ENCODE results near the gene GPRC6A.
"Not testable (repeated sequence)": the region's sequence is repeated elsewhere in the genome, so short reads cannot be mapped to it uniquely, and the experiment has no call there.

Gene GPRC6A

GRCh38 chr6:116828983-116829382 is at the start of gene GPRC6A:
TSS of gene GPRC6A (minus strand) at chr6:116829083. CDS start at chr6:116829013, 70 bp downstream.
- H3K36me3 Mint-ChIP-seq = no peaks in the 10 kb centered on the region

DNA sequence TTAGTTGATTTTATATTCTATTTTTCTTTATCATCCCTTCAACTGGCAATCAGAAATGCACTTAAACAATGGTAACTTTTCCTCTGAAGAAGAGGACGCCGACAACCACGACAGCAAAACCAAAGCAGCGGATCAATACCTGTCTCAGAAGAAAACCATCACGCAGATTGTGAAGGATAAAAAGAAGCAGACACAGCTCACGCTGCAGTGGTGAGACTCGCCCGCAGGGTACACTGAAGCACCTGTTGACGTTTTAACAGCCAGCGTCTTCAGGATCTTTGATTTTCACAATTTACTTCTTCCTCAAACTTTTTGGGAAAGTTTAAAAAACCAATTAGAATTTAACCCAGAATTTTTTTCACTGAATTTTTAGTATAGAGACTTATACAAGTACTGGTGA is 48.9 kb upstream of the GPRC6A start:
- Mint-ChIP-seq H3K27ac (no peak overlapping the region), H3K4me1 (peaks cover 11% of the 10 kb centered on the region), H3K9me3 (no peaks in the 10 kb centered on the region), H3K4me3 (no peak overlapping the region), H3K36me3 (no peaks in the 10 kb centered on the region)
- ATAC-seq = no peak
- no peak for DNase-seq (ENCODE audit: low spot score in 2 of 2)

More at GRCh38 chr6:116828983-116829382, at the start of gene GPRC6A:
- Mint-ChIP-seq H3K9me3 (peaks cover 5% of the 10 kb centered on the region), H3K27ac (no peak within 1 kb of the TSS), H3K4me1 (no peaks in the 10 kb centered on the region), H3K4me3 (no peak within 1 kb of the TSS)
- ATAC-seq (no peak), DNase-seq (ENCODE audit: low spot score in 2 of 2) (no peak)

GRCh38 chr6:116876635-116877611 is 48.0 kb upstream of the GPRC6A start, which contains the start of gene RFX6:
TSS of gene RFX6 (plus strand) at chr6:116877242. CDS start at chr6:116877276, 34 bp downstream.
- Mint-ChIP-seq H3K4me1 (peaks cover 11% of the 10 kb centered on the region), H3K36me3 (no peaks in the 10 kb centered on the region), H3K27ac (no peak within 1 kb of the TSS), H3K9me3 (no peaks in the 10 kb centered on the region), H3K4me3 (peak within 1 kb of the TSS; percentile 19)
- no peak for DNase-seq (ENCODE audit: low spot score in 2 of 2)
- peak; percentile 28 for ATAC-seq

DNA sequence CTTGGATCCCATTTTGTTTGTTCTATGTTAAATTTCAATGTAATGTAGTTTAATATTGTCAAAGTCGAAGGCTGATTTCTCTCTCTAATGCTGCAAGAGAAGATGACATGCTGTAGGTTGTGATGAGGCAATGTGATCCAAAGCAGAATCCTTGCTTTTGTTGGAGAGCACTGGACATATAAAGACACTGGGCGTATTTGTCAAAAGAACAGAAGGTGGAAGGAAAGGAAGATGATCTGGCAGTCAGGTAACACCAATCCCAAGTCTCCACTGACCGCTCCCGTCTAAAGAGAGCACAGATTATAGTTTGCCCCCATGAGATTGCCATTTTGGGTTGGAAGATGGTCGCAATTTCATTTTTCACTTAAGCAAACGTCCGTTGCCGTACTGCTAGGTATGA is 47.2 kb upstream of the GPRC6A start:
- Mint-ChIP-seq H3K4me1 (peaks cover 11% of the 10 kb centered on the region), H3K36me3 (no peaks in the 10 kb centered on the region), H3K9me3 (no peaks in the 10 kb centered on the region), H3K4me3 (peak overlapping the region; percentile 19), H3K27ac (no peak overlapping the region)
- DNase-seq (ENCODE audit: low spot score in 2 of 2) (no peak), ATAC-seq (no peak)

GRCh38 chr6:116872771-116873170 is 43.9 kb upstream of the GPRC6A start:
- no peaks in the 10 kb centered on the region for H3K36me3 Mint-ChIP-seq

GRCh38 chr6:116866281-116866871 is 37.5 kb upstream of the GPRC6A start:
- H3K36me3 Mint-ChIP-seq = no peaks in the 10 kb centered on the region
- no peak for DNase-seq (ENCODE audit: low spot score in 2 of 2)
- no peaks in the 10 kb centered on the region for H3K4me1 Mint-ChIP-seq
- H3K4me3 Mint-ChIP-seq = no peak overlapping the region
- no peak overlapping the region for H3K27ac Mint-ChIP-seq
- no peak for ATAC-seq
- H3K9me3 Mint-ChIP-seq = peaks cover 3% of the 10 kb centered on the region

More at GRCh38 chr6:116872771-116873170, 43.9 kb upstream of the GPRC6A start:
- no peak for DNase-seq (ENCODE audit: low spot score in 2 of 2)
- Mint-ChIP-seq H3K4me1 (peaks cover 11% of the 10 kb centered on the region), H3K4me3 (no peak overlapping the region), H3K27ac (no peak overlapping the region), H3K9me3 (peaks cover 3% of the 10 kb centered on the region)
- ATAC-seq = no peak

- no peaks in the 10 kb centered on the region for H3K36me3 Mint-ChIP-seq
- ATAC-seq (no peak), DNase-seq (ENCODE audit: low spot score in 2 of 2) (no peak)
- H3K9me3 Mint-ChIP-seq = peaks cover 25% of the 10 kb centered on the region
- no peak overlapping the region for H3K27ac Mint-ChIP-seq
- H3K4me3 Mint-ChIP-seq = no peak overlapping the region
- no peaks in the 10 kb centered on the region for H3K4me1 Mint-ChIP-seq
These were observed 30.4 kb upstream of the GPRC6A start for GRCh38 chr6:116859264-116859663.

- no peak for ATAC-seq
- Mint-ChIP-seq H3K27ac (no peak overlapping the region), H3K4me3 (no peak overlapping the region), H3K36me3 (no peaks in the 10 kb centered on the region), H3K4me1 (no peaks in the 10 kb centered on the region), H3K9me3 (peaks cover 25% of the 10 kb centered on the region)
- no peak for DNase-seq (ENCODE audit: low spot score in 2 of 2)
These were observed 29.2 kb upstream of the GPRC6A start for GRCh38 chr6:116858060-116858459.

DNA sequence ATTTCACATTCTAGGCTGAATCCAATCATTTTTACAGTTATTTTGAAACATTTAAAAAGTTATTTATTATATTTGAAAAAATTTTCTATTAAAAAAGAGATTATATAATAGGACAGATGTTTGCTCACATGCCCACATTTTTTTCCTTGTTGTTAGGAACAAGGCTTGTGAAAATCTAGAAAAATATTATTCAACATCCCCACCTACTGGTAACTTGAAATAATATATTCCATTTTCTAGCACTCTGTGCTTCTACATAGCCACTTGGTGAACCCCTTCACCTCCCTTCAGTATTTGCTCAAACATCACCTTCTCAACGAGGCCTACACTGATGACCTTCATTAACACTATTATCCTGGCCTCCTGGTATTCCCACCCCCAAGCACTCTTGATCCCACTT is 18.3 kb upstream of the GPRC6A start:
- H3K4me1 Mint-ChIP-seq = no peaks in the 10 kb centered on the region
- no peak for ATAC-seq
- H3K27ac Mint-ChIP-seq = no peak overlapping the region
- no peaks in the 10 kb centered on the region for H3K9me3 Mint-ChIP-seq
- H3K4me3 Mint-ChIP-seq = no peak overlapping the region
- H3K36me3 Mint-ChIP-seq = no peaks in the 10 kb centered on the region
- DNase-seq (ENCODE audit: low spot score in 2 of 2) = no peak

- no peak overlapping the region for H3K27ac Mint-ChIP-seq
These were observed 13.6 kb upstream of the GPRC6A start for GRCh38 chr6:116842459-116842858.

GRCh38 chr6:116840091-116840490 is 11.2 kb upstream of the GPRC6A start:
- Mint-ChIP-seq H3K27ac (no peak overlapping the region), H3K9me3 (peaks cover 3% of the 10 kb centered on the region), H3K4me1 (no peaks in the 10 kb centered on the region), H3K36me3 (no peaks in the 10 kb centered on the region), H3K4me3 (no peak overlapping the region)
- ATAC-seq (no peak), DNase-seq (ENCODE audit: low spot score in 2 of 2) (no peak)

More at GRCh38 chr6:116842459-116842858, 13.6 kb upstream of the GPRC6A start:
- Mint-ChIP-seq H3K9me3 (peaks cover 3% of the 10 kb centered on the region), H3K36me3 (no peaks in the 10 kb centered on the region), H3K4me1 (no peaks in the 10 kb centered on the region), H3K4me3 (no peak overlapping the region)
- DNase-seq (ENCODE audit: low spot score in 2 of 2) (no peak), ATAC-seq (no peak)

DNA sequence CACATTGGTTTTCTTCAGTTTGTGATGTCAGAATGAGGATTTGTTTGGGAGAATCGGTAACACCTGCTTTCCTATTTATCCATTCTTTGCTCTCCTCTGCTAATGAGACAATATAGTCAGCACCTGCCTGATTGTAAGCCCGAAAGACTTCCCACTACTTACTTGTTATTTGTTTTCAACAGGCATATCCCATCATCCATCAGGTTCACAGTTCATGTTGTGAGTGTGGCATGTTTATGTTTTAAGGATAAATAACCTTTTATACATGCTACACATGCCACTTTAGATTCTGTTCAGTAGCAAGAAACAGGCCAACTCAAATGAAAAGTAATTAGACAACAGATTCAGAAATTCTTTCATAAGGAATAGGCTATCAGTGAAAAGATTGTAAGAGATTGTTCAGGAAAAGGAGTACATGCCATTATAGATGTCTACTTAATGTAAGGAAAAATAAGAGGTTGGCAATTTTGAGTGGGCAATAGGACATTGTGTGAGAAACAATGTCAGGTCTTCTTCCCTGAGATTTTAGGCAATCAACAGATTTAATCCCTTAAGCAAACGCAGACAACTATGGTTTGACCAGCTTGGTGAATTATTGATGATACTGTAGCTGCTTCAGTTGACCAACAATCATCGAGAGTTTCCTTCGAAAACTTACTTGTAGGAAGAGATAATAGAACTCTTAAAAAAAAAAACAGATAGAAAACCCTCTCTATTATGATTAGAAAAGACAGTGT is 7.9 kb upstream of the GPRC6A start:
- peaks cover 3% of the 10 kb centered on the region for H3K9me3 Mint-ChIP-seq
- H3K27ac Mint-ChIP-seq = no peak overlapping the region
- DNase-seq (ENCODE audit: low spot score in 2 of 2) = no peak
- no peaks in the 10 kb centered on the region for H3K4me1 Mint-ChIP-seq
- ATAC-seq = no peak
- no peaks in the 10 kb centered on the region for H3K36me3 Mint-ChIP-seq
- no peak overlapping the region for H3K4me3 Mint-ChIP-seq

- not testable (repeated sequence) for ATAC-seq
These were observed 5.6 kb upstream of the GPRC6A start for GRCh38 chr6:116834526-116834925.

GRCh38 chr6:116827561-116828240 is 1.2 kb downstream of the GPRC6A start:
- DNase-seq (ENCODE audit: low spot score in 2 of 2) (no peak), ATAC-seq (no peak)
- no peaks in the 10 kb centered on the region for H3K36me3 Mint-ChIP-seq
- H3K27ac Mint-ChIP-seq = no peak overlapping the region
- H3K9me3 Mint-ChIP-seq = peaks cover 7% of the 10 kb centered on the region
- no peaks in the 10 kb centered on the region for H3K4me1 Mint-ChIP-seq
- no peak overlapping the region for H3K4me3 Mint-ChIP-seq

More at GRCh38 chr6:116834526-116834925, 5.6 kb upstream of the GPRC6A start:
- H3K4me3 Mint-ChIP-seq; DNase-seq (ENCODE audit: low spot score in 2 of 2); H3K9me3 Mint-ChIP-seq; H3K36me3 Mint-ChIP-seq; H3K4me1 Mint-ChIP-seq; H3K27ac Mint-ChIP-seq: not testable (repeated sequence)

- ATAC-seq; H3K9me3 Mint-ChIP-seq; H3K36me3 Mint-ChIP-seq; H3K4me1 Mint-ChIP-seq; H3K4me3 Mint-ChIP-seq; DNase-seq (ENCODE audit: low spot score in 2 of 2); H3K27ac Mint-ChIP-seq: not testable (repeated sequence)
These were observed 12.5 kb downstream of the GPRC6A start for GRCh38 chr6:116816336-116816735.
